HCT116 (cell line): ENCODE measurements around the gene CH25H. TPM values are rescaled to one million over a fixed set of nuclear protein-coding genes. Genes with fewer than 3 reads are reported as not detected.

Experiments
- ATAC-seq: fragments of 200-7000 bp; cut with Tn5 transposase; 2 replicates; pipeline ENCODE4 v1.9.1; 2020; ENCODE audit warnings: mild to moderate bottlenecking, moderate library complexity
- BruUV-seq: library from RNA; stranded (reverse); fragments of 400-500 nt; replicated peaks from 2 replicates; lab custom pipeline; 2021; lab: Mats Ljungman, UMichigan
- CTCF ChIA-PET: fragments of 300-600 bp; sonication (Branson Sonifier 250); formaldehyde crosslinking; loops from one replicate; lab custom pipeline; 2021; ENCODE audit warnings: antibody characterized with exemption; lab: Charles Lee
- POLR2A ChIA-PET: fragments of 300-600, 350-600 bp; sonication (Branson Sonifier 250); formaldehyde crosslinking; loops from one replicate; lab custom pipeline; 2021; ENCODE audit warnings: antibody characterized with exemption; lab: Charles Lee
- RAD21 ChIA-PET, 2 experiments: fragments of 300-600 bp; sonication (Branson Sonifier 250); formaldehyde crosslinking; loops; one replicate each; lab custom pipeline; 2023; ENCODE audit warnings: low total read pairs in 2 of 2; ENCODE audit not compliant: uncharacterized antibody in 2 of 2, unreplicated experiment in 2 of 2, low non-redundant PET in 1 of 2; lab: Charles Lee
- DNase-seq: peaks from one replicate; pipeline ENCODE4 v3.0.0-alpha.2; 2010; ENCODE audit warnings: low read depth, low spot score
- H2AFZ ChIP-seq: fragments of 200-600 bp; shearing (Covaris generic), sonication (generic); 2 replicates; pipeline ENCODE4 v1.6.1; 2017; ENCODE audit warnings: low read depth, mixed run types, mixed read lengths, antibody characterized with exemption, low read length; ENCODE audit not compliant: poor library complexity, severe bottlenecking
- H3K27ac ChIP-seq: 2 replicates; pipeline ENCODE4 v1.5.1; 2012; ENCODE audit warnings: low read depth, low read length
- H3K27me3 ChIP-seq: fragments of 200-600 bp; sonication (generic); 2 replicates; pipeline ENCODE4 v1.6.1; 2016; ENCODE audit warnings: mixed run types, low read length, mixed read lengths; ENCODE audit not compliant: insufficient read depth
- H3K36me3 ChIP-seq, 2 experiments: fragments of 200-500 bp in 1 of 2; fragments of 200-600 bp in 1 of 2; sonication (Bioruptor generic) in 1 of 2; sonication (generic) in 1 of 2; 2 replicates each; pipeline versions ENCODE4 v1.5.1 to v1.6.1; 2014 to 2016; ENCODE audit warnings: low read length in 2 of 2, inconsistent platforms in 1 of 2, mixed read lengths in 1 of 2, mixed run types in 1 of 2; ENCODE audit not compliant: insufficient read depth in 2 of 2, control insufficient read depth in 1 of 2
- H3K4me1 ChIP-seq, 2 experiments: fragments of 200-600 bp in 1 of 2; sonication (generic) in 1 of 2; 2 replicates each; pipeline versions ENCODE4 v1.5.1 to v1.6.1; 2012 to 2017; ENCODE audit warnings: low read length in 2 of 2, inconsistent platforms in 1 of 2, mild to moderate bottlenecking in 1 of 2, mixed read lengths in 1 of 2, mixed run types in 1 of 2, moderate library complexity in 1 of 2; ENCODE audit not compliant: insufficient read depth in 2 of 2, control insufficient read depth in 1 of 2
- H3K4me2 ChIP-seq: fragments of 200-600 bp; sonication (generic); 2 replicates; pipeline ENCODE4 v1.6.1; 2017; ENCODE audit warnings: mixed run types, low read length, mixed read lengths
- H3K4me3 ChIP-seq, 2 experiments: fragments of 200-600 bp in 1 of 2; sonication (generic) in 1 of 2; replicated peaks in 1 of 2; 2 replicates each; pipeline ENCODE4 v1.5.1; 2011 to 2016; ENCODE audit warnings: low read length in 2 of 2, control low read depth in 1 of 2, low read depth in 1 of 2, mild to moderate bottlenecking in 1 of 2, mixed read lengths in 1 of 2, mixed run types in 1 of 2
- H3K79me2 ChIP-seq: fragments of 200-600 bp; sonication (generic); 2 replicates; pipeline ENCODE4 v1.6.1; 2017; ENCODE audit warnings: mild to moderate bottlenecking, mixed run types, low read length, moderate library complexity, mixed read lengths; ENCODE audit not compliant: insufficient read depth
- H3K9ac ChIP-seq: fragments of 200-600 bp; sonication (generic); 2 replicates; pipeline ENCODE4 v1.6.1; 2016; ENCODE audit warnings: low read length, mixed read lengths
- H3K9me2 ChIP-seq: fragments of 200-600 bp; sonication (generic), shearing (Covaris generic); 2 replicates; pipeline ENCODE4 v1.6.1; 2017; ENCODE audit warnings: mixed run types, mild to moderate bottlenecking, moderate library complexity; ENCODE audit not compliant: insufficient read depth
- H3K9me3 ChIP-seq, 2 experiments: fragments of 200-500 bp in 1 of 2; fragments of 200-600 bp in 1 of 2; sonication (Bioruptor generic) in 1 of 2; sonication (generic) in 1 of 2; 2 replicates each; pipeline ENCODE4 v1.6.1; 2014 to 2017; ENCODE audit warnings: low read length in 2 of 2, mixed read lengths in 2 of 2, inconsistent platforms in 1 of 2, low read depth in 1 of 2, mild to moderate bottlenecking in 1 of 2, mixed run types in 1 of 2, moderate library complexity in 1 of 2; ENCODE audit not compliant: control insufficient read depth in 1 of 2, insufficient read depth in 1 of 2
- H4K20me1 ChIP-seq: fragments of 200-600 bp; sonication (generic), shearing (Covaris generic); 2 replicates; pipeline ENCODE4 v1.6.1; 2017; ENCODE audit warnings: mixed run types, mild to moderate bottlenecking, moderate library complexity; ENCODE audit not compliant: insufficient read depth
- EZH2 ChIP-seq: fragments of 200-600 bp; sonication (generic); IDR thresholded peaks from 2 replicates; pipeline ENCODE4 v1.6.1; 2017; ENCODE audit warnings: antibody characterized with exemption, mixed run types
- JUND ChIP-seq: IDR thresholded peaks from 2 replicates; pipeline ENCODE4 v1.6.1; 2012
- SRF ChIP-seq: IDR thresholded peaks from 2 replicates; pipeline ENCODE4 v1.6.1; 2012; ENCODE audit warnings: low read depth
- TCF7L2 ChIP-seq: IDR thresholded peaks from 2 replicates; pipeline ENCODE4 v1.7.0; 2011; ENCODE audit warnings: borderline replicate concordance, inconsistent platforms; ENCODE audit not compliant: insufficient read depth, insufficient read length; ENCODE audit errors: extremely low read depth
- ZFX ChIP-seq: fragments of 450-650 bp; IDR thresholded peaks from 2 replicates; pipeline ENCODE4 v1.6.1; 2017
- intact Hi-C: fragments of 100-400 bp; cut with micrococcal nuclease; formaldehyde crosslinking; loops from 2 replicates; pipeline ENCODE4 v1.10.0; 2022
- total RNA-seq: library from RNA; stranded (reverse); gene quantifications from one replicate; pipeline ENCODE4 v1.2.1, GENCODE V29; 2021; ENCODE audit not compliant: unreplicated experiment
- TF ChIP-seq, protein P1 (sequence below): IDR thresholded peaks from 2 replicates; pipeline ENCODE4 v1.6.1; 2011; ENCODE audit warnings: mild to moderate bottlenecking, low read length, moderate library complexity; ENCODE audit not compliant: insufficient replicate concordance; ENCODE audit errors: extremely low read depth
- TF ChIP-seq, protein P2 (sequence below): IDR thresholded peaks from 2 replicates; pipeline ENCODE4 v1.6.1; 2012
- TF ChIP-seq, protein P3 (sequence below), 3 experiments: fragments of 200-600 bp in 1 of 3; sonication (generic) in 1 of 3; IDR thresholded peaks in 2 of 3; conservative IDR thresholded peaks in 1 of 3; 2 replicates each; pipeline ENCODE4 v1.5.1; 2012 to 2017; ENCODE audit warnings: low read depth in 2 of 3, low read length in 2 of 3, antibody characterized with exemption in 1 of 3, borderline replicate concordance in 1 of 3, control low read depth in 1 of 3, mild to moderate bottlenecking in 1 of 3, mixed read lengths in 1 of 3, mixed run types in 1 of 3, moderate library complexity in 1 of 3; ENCODE audit not compliant: insufficient read depth in 1 of 3

The CH25H gene
- total RNA-seq, 1 experiment from 2014 or later: not detected

DNA sequence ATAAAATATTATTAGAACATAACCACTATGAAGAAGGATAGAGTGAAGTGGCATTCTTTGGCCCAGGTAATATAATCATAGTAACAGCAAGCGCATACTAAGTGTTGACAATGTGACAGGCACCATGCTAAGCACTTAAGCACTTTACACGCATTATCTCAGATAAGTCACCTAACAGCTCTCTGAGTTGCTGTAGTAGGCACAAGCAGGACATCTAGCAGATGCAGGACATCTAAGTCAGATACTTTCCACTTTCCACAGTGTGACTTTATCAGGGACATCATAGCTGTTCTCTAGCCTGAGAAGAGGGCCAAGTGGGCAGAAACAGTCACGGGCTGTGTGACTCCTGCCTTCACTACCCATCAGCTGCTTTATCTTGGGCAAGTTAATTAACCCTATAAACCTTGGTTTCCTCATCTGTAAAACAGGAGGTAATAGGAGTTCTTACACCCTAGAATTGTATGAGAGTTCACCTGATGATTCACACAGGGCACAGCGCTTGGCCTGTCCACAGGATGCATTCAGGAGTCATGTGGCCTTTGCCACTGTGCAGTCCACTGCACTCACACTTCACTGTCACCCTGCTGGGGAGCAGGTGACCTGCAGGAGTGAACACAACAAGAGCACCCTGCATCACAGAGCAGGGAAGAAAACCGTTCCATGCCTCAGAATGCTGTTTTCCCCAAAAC is 32.0 kb upstream of the CH25H start:
- no peak for DNase-seq
- RAD21 ChIA-PET: no interaction called here

More for the DNA sequence above, 32.0 kb upstream of the CH25H start:
- Histone ChIP-seq H3K9ac (no peak overlapping the region), H3K27ac (no peak overlapping the region), H3K79me2 (no peaks in the 10 kb centered on the region), H3K4me1 (no peaks in the 10 kb centered on the region; a peak in 1 of 4 replicates), H3K36me3 (no peaks in the 10 kb centered on the region), H2AFZ (no peak overlapping the region), H3K9me2 (no peaks in the 10 kb centered on the region), H3K27me3 (no peaks in the 10 kb centered on the region), H3K4me2 (no peak overlapping the region), H4K20me1 (no peaks in the 10 kb centered on the region), H3K4me3 (no peak overlapping the region), H3K9me3 (no peaks in the 10 kb centered on the region)
- no TSS peak for BruUV-seq
- ChIA-PET POLR2A (interaction anchor here (1.4 kb wide), 1 partner anchor 13 kb away, joined by 3 read pairs; the partner anchor contains the start of gene LIPA), CTCF (no interaction called here)
- intact Hi-C loops: no loop called here
- TF ChIP-seq EZH2: no peak
- TF ChIP-seq, protein P1, sequence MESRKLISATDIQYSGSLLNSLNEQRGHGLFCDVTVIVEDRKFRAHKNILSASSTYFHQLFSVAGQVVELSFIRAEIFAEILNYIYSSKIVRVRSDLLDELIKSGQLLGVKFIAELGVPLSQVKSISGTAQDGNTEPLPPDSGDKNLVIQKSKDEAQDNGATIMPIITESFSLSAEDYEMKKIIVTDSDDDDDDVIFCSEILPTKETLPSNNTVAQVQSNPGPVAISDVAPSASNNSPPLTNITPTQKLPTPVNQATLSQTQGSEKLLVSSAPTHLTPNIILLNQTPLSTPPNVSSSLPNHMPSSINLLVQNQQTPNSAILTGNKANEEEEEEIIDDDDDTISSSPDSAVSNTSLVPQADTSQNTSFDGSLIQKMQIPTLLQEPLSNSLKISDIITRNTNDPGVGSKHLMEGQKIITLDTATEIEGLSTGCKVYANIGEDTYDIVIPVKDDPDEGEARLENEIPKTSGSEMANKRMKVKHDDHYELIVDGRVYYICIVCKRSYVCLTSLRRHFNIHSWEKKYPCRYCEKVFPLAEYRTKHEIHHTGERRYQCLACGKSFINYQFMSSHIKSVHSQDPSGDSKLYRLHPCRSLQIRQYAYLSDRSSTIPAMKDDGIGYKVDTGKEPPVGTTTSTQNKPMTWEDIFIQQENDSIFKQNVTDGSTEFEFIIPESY: no peak
- TF ChIP-seq TCF7L2: no peak
- TF ChIP-seq JUND: no peak
- no peak for TF ChIP-seq SRF
- TF ChIP-seq, protein P2, sequence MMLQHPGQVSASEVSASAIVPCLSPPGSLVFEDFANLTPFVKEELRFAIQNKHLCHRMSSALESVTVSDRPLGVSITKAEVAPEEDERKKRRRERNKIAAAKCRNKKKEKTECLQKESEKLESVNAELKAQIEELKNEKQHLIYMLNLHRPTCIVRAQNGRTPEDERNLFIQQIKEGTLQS: no peak
- no peak for TF ChIP-seq ZFX
- TF ChIP-seq, protein P3, sequence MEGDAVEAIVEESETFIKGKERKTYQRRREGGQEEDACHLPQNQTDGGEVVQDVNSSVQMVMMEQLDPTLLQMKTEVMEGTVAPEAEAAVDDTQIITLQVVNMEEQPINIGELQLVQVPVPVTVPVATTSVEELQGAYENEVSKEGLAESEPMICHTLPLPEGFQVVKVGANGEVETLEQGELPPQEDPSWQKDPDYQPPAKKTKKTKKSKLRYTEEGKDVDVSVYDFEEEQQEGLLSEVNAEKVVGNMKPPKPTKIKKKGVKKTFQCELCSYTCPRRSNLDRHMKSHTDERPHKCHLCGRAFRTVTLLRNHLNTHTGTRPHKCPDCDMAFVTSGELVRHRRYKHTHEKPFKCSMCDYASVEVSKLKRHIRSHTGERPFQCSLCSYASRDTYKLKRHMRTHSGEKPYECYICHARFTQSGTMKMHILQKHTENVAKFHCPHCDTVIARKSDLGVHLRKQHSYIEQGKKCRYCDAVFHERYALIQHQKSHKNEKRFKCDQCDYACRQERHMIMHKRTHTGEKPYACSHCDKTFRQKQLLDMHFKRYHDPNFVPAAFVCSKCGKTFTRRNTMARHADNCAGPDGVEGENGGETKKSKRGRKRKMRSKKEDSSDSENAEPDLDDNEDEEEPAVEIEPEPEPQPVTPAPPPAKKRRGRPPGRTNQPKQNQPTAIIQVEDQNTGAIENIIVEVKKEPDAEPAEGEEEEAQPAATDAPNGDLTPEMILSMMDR (IDR thresholded peaks at IDR 0.05 in 2 of 3, conservative IDR thresholded peaks at IDR 0.05 in 1 of 3; ENCODE audit: borderline replicate concordance in 1 of 3, insufficient read depth in 1 of 3, low read depth in 2 of 3, low read length in 2 of 3): 0 out of 6 replicates have a peak, but pooled peaks of 1 of the 3 experiments have one; percentile 5
- ATAC-seq: peak; percentile 78
